GM12872 (cell line): ENCODE data around the gene MEX3C.
A peak's percentile ranks its signal among the peaks of the same experiment; 100 is the strongest.

ENCODE experiments used
- TF ChIP-seq, protein P1 (sequence below): IDR thresholded peaks from 3 replicates; pipeline ENCODE4 v1.5.1; 2011; ENCODE audit warnings: low read depth, mild to moderate bottlenecking, low read length, moderate library complexity; ENCODE audit not compliant: insufficient read depth

The MEX3C gene

DNA sequence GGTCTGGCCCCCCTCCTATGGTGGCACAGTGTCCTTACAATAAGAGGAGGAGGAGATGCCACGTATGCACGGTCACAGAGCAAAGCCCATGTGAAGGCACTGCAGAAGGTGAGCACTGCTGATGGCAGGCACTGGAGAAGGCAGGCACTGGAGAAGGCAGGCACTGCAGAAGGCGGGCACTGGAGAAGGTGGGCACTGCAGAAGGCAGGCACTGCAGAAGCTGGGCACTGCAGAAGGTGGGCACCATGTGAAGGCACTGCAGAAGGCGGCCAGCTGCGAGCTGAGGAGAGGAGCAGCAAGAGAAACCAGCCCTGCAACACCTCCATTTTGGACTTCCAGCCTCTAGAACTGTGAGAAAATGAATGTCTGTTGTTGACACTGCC lies 46.3 kb downstream of the MEX3C start:
- TF ChIP-seq, protein P1, sequence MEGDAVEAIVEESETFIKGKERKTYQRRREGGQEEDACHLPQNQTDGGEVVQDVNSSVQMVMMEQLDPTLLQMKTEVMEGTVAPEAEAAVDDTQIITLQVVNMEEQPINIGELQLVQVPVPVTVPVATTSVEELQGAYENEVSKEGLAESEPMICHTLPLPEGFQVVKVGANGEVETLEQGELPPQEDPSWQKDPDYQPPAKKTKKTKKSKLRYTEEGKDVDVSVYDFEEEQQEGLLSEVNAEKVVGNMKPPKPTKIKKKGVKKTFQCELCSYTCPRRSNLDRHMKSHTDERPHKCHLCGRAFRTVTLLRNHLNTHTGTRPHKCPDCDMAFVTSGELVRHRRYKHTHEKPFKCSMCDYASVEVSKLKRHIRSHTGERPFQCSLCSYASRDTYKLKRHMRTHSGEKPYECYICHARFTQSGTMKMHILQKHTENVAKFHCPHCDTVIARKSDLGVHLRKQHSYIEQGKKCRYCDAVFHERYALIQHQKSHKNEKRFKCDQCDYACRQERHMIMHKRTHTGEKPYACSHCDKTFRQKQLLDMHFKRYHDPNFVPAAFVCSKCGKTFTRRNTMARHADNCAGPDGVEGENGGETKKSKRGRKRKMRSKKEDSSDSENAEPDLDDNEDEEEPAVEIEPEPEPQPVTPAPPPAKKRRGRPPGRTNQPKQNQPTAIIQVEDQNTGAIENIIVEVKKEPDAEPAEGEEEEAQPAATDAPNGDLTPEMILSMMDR, result no peak

DNA sequence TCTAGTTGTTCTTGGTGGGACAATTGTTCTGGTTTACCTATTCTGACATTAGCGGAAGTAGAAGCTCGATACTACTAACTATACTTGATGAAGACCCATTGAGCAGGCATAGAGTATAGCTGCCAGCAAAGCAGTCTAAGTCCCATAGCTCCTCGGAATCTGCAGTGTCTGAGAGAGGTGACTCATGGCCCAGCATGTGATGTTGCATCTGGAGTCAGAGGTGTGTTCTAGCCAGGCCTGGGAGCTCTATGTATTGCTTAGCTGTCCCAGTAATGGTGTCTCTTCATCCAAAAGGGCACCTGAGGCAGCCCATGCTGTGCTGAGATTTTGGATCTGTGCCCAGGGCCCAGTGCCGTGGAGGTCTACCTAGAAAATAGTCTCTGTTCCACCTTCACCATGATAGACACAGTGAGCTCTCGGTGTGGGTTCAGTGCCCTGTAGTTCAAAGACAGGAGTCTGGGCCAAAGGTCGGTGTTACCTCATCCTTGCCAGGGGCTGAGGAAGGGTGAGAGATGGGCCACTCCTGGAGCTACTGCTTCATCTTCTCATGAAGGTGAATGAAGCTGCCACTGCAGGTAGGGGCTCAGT lies 47.3 kb downstream of the MEX3C start:
- TF ChIP-seq, protein P1, result no peak

DNA sequence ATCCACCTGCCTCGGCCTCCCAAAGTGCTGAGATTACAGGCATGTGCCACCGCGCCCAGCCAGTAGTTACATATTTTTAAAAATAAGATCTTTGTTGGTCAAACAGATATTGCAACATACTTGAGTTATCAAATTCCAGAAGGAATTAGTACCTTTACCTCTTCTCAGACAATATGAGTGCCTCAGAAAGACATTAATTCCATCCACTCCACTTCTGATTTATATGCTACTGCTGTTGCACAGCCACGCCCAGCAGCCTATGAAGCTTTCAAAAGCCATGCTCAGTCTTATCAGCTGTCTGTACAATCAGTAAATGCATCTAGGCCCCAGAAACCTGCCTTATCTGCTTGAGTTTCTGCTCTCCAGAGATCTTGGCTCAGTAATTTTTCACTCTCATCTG lies 47.8 kb downstream of the MEX3C start:
- TF ChIP-seq, protein P1, result no peak

DNA sequence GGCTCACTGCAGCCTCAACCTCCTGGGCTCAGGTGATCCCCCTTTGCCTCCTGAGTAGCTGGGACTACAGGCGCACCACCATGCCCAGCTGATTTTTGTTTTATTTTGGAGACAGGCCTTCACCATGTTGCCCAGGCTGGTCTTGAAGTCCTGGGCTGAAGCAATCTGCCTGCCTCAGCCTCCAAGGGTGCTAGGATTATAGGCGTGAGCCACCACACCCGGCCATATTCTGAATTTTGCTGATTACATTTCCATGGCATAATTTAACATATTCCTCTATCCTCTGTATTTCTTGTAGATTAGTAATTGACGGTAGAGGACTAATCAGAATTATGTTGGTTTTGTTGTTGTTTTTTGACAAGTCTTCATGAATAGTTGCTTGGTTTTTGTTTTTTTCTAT lies 50.6 kb downstream of the MEX3C start:
- TF ChIP-seq, protein P1, result no peak

DNA sequence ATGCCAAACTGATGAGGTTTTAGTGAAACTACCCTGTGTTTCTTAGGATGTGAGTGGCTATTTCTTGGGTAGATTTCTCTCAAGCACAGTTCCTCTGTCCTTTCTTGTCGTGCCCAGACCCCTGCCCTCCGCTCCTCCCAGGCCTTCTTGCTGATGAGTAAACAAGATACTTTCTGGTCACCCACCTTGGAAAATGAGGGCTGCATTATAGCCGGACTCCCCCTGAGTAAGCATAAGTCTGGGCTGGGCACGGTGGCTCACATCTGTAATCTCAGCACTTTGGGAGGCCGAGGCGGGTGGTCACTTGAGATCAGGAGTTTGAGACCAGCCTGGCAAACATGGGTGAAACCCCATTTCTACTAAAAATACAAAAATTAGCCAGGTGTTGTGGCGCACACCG lies 58.5 kb downstream of the MEX3C start:
- TF ChIP-seq, protein P1, result no peak

DNA sequence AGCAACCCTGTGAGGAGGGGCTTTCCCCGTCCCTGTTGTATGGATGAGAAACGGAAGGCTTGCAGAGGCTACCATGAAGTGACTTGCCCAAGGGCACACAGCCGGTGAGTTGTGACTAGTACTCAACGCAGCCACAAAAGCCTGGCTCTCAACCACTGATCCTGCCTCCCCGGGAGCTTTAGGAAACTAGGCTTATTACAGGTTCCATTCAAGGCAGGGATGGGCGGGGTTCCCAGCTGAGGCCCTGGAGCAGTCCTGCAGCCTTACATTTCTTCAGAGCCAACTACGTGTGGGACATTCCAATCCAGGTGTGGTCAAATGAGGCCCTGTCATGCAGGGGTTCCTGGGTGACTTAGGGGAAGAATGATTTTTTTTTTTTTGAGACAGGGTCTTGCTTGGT lies 59.6 kb downstream of the MEX3C start:
- TF ChIP-seq, protein P1, result no peak

DNA sequence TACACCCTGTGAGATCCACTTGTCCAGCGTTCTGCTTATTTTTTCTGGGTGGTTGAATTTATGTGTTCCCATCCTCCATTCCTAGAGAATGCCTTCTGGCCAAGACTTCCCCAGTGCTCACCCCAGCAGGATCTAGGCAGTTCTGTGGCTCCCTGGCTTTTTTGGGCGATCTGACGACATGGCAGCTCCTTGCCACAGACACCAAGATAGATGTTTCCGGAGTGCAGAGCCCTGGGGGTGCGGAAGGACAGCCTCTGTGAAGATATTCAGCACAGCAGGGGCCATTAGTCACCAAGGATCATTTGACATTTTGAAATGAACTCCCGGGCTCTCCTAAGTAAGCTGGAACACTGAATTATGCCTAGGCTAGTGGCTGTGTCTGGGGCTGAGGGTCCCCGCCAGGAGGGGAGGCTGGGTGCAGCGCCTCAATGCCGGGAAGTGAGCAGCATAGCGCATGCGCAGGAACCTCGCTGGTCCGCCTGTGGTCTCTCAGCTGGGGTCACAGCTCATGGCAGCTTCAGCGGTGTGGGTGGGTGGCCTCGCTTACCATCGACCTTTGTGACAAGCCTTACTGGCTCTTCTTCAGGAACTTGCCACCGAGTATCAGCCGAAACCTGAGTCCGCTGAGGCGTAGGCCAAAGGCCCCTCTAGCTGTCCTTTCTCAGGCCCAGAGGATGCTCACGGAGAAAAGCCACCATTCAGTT lies 60.3 kb downstream of the MEX3C start:
- TF ChIP-seq, protein P1, result no peak

DNA sequence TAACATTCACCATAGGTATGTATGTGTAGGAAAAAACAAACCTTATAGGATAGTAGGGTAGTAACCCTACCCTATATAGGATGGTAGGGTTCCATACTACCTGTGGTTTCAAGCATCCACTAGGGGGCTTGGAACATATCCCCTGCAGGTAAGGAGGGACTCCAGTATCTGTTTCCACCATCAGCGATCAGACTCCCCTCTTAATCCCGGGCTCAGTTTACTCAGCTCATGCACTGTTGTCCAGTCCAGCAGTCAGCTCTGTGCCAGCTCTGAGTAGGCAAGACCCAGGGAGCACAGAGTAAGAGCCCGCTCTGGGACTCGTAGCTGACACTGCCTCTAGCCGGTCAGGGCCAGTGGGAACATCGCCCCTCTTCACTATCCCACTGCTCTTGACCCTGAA lies 61.7 kb downstream of the MEX3C start:
- TF ChIP-seq, protein P1, result peak; percentile 48; the same call in 2 of the 3 replicates
